Mammary microvascular endothelial cell (primary cell): ENCODE results near the gene SEBOX. TPM values are rescaled to one million over a fixed set of nuclear protein-coding genes. Genes with fewer than 3 reads are reported as not detected.

Experiments
- total RNA-seq: library from RNA; depleted of rRNA; stranded (reverse); fragments of >200 nt; gene quantifications from 2 replicates; pipeline ENCODE4 v1.2.3, GENCODE V29; 2015

The SEBOX gene, protein sequence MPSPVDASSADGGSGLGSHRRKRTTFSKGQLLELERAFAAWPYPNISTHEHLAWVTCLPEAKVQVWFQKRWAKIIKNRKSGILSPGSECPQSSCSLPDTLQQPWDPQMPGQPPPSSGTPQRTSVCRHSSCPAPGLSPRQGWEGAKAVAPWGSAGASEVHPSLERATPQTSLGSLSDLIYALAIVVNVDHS
- not detected in 2 replicates for total RNA-seq

DNA sequence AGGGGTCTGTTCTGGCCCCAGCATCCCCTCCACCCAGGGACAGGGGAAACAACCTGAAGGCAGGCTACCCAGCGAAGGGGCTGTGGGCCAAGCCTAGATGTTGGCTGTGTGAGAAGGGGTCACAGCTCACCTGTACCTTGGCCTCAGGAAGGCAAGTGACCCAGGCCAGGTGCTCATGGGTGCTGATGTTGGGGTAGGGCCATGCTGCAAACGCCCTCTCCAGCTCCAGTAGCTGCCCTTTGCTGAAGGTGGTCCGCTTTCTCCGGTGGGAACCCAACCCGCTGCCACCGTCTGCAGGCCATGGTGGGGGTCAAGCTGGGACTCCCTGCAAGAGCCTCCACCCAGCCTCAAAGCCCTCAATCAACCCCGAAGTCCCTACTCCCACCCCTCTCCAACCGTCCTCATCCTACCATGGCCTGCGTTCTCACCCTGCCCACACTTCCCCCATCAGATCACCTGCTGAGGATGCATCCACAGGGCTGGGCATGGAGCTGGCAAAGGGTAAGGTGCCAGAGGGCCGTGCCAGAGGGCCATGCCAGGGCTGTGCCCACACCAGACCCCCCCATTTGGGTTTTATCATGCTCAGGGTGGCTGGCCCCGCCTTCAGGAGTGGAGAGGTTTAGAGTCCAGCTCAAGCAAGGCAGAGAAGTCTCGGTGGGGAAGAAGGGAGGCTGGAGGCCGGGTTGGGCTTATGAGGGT lies at the start of gene SEBOX:
TSS of gene SEBOX (minus strand) at position 535 of the 699 bp plus-strand sequence. CDS start at position 487, 48 bp downstream.

DNA sequence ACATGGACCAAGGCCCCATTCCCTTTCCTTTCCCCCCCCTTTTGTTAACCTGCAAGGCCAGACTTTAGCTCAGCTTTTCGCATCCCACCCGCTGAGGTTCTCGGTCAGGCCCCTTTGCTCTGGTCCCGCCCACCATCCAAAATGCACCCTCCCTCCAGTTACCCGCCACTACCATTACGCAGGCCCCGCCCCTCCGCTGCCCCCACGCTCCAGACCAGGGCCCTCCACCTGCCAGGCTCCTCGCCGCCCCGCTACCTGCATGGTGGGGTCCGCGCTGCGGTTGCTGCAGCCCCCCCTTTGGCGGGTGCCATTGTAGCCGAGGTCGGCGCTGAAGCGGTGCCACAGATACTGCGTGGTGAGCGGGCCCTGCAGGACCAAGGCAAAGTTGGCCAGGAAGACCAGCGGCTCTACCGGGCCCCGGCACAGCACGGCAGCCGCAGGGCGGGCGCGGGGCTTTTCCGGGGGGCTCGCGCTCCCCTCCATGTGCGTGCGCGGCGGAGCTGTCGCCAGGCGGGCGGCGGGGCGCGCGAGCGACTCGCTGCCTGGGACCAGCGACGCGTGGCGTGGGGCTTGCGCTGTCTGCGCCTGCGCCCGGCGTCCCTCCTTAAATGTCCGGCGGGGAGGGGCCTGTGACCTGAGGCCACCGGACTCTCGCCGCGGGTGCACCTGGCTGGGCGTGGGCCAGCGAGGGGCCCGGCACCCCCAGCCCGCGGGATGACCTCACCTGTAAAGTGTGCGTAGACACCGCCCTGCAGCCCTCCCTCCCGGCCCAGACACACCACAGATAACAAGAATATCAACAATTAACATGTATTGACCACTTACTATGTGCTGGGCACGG lies 40.9 kb upstream of the SEBOX start, which contains the start of gene SLC46A1:
TSS of gene SLC46A1 (minus strand) at position 581 of the 841 bp plus-strand sequence. CDS start at position 483, 98 bp downstream.

DNA sequence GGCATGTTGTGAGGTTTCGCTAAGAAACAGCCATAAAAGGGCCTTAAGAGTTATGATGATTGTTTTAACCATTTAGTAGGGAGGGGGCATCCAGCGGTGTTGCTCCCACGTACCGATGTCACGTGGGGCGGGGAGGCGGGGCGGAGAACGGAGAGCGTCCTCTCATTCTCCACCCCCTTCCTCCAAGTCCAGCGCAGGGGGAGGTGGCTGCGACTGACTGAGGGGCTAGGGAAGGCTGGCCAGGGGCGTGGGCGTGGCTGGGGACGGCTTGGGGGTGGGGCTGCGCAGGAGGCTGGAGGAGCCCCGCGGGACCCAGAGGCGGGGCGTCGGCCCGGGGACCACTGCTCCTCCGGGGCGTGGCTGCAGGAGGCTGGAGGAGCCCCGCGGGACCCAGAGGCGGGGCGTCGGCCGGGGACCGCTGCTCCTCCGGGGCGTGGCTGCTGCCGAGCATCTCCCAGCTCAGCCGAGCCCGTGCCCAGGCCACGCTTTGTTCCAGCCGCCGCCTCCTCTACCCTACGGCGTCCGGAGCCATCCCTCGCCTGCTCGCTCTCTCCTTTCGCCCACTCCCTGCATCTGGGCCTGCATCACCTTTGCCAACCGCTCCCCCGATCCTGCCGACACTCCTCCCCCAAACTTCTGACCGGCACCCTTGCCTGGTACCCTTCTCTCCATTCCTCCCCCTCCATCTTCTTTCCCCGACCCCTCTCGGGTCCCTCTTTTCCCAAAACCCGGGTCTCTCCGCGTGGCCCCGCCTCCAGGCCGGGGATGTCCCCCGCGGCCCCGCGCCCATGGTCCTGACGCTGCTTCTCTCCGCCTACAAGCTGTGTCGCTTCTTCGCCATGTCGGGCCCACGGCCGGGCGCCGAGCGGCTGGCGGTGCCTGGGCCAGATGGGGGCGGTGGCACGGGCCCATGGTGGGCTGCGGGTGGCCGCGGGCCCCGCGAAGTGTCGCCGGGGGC lies 6.5 kb upstream of the SEBOX start, which contains the start of gene SARM1:
TSS of gene SARM1 (plus strand) at position 450 of the 958 bp plus-strand sequence. CDS start at position 789, 339 bp downstream.

DNA sequence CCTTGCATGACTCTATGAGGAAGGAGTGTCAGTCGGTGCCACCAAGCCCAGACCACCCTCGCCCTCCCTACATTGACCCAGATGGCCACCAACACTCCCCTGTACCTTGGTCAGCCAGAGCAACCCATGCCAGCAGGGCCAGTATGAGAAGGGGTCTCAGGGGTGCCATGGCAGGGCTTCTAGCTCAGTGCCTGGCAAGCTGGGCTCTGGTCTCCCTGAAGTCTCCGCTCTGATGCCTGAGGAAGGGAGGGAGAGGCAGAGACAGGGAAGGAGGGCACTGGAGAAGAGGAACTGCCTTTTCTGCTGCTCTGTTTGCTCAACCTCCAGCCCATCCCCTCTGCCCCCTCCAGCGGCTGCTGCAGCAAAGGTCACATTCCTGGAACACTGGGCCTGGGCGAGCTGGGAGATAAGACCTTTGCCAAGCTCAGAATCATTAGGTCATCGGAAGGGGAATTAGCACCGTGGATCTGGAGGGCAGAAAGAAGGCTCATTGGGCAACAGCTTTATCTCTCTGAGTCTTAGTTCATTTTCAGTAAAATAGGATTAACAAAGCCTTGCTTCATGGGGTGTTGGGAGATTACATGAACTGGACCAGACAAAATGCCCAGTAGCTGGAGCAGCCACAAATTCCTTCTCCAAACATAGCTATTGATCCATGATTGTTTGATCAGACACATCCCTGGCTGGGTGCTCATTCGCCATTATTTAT lies 5.2 kb upstream of the SEBOX start, which contains the start of gene VTN:
TSS of gene VTN (minus strand) at position 273 of the 709 bp plus-strand sequence. CDS start at position 169, 104 bp downstream.

DNA sequence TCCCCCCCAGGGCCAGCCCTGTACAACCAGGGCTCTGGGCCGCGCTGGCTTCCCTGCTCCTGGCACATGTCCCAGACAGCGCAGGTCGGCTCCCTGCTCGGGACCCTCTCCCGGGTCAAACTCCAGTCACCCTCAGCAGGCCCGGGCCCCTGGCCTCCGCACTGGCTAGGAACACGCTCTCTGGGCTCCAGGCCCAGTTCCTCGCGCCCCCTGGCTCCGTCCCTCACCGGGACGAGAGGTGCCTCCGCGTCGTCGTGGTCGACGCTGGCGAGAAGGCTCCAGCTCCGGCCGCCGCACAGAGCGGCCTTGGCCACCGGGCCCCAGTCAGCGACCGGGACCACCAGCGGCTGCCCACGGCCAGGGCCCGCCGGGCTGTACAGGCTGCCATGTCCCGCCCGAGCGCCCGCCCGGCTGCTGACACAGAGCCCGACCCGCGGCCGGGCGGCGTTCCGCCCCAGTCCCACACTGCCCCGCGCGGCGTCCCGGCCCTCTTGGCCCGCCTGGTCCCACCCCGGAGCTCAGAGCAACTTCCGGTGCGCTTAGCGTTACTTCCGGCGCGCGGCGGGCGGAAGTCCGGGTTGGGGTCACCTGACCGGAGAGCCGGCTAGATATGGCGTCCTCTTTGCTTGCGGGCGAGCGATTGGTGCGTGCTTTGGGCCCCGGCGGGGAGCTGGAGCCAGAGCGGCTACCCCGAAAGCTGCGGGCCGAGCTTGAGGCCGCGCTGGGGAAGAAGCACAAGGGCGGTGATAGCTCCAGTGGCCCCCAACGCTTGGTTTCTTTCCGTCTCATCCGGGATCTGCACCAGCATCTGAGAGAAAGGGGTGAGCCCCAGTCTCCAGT lies 7.7 kb downstream of the SEBOX start, which contains the start of gene POLDIP2:
TSS of gene POLDIP2 (minus strand) at position 467 of the 840 bp plus-strand sequence. CDS start at position 388, 79 bp downstream.

DNA sequence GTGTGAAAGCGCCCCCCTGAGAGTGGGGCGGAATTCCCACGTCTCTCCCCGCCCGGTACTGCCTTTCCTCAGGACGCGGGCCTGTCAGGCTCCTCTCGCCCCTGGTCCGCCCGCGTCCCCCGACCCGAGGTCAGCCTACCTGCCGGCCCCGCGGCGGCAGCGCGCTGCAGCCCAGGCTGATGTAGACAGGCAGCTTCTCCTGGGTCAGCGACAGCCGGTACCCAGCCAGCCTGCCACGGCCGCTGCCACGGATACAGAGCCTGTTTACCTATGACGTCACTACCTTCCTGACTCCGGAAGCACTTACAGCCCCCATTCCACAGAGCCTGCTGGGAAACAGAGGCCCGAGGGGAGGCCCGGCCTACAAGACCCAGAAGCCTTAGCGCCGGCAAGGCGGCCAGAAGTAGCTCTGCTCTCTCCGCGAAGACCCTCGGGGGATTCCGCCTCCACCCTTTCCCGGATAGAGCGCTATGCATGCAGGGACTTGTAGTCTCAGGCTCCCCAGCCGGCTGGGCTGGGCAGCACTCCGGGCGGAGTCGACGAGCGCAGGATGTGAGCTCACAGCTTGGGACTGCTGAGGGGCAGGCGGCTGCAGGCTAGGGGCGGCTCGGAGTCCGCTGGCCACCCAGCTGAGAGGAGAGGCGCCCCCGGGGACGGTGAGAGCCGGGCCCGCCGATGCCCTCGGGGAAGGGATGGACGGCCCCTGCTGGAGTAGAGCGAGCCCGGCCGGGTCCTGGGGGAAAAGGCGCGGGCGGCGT lies 29.6 kb downstream of the SEBOX start, which contains the start of the genes IFT20 and TNFAIP1:
TSS of gene IFT20 (minus strand) at position 272 of the 758 bp plus-strand sequence. CDS start 3,487 bp downstream, outside the sequence.
TSS of gene TNFAIP1 (plus strand) at position 561 of the 758 bp plus-strand sequence. CDS start 3,761 bp downstream, outside the sequence.

DNA sequence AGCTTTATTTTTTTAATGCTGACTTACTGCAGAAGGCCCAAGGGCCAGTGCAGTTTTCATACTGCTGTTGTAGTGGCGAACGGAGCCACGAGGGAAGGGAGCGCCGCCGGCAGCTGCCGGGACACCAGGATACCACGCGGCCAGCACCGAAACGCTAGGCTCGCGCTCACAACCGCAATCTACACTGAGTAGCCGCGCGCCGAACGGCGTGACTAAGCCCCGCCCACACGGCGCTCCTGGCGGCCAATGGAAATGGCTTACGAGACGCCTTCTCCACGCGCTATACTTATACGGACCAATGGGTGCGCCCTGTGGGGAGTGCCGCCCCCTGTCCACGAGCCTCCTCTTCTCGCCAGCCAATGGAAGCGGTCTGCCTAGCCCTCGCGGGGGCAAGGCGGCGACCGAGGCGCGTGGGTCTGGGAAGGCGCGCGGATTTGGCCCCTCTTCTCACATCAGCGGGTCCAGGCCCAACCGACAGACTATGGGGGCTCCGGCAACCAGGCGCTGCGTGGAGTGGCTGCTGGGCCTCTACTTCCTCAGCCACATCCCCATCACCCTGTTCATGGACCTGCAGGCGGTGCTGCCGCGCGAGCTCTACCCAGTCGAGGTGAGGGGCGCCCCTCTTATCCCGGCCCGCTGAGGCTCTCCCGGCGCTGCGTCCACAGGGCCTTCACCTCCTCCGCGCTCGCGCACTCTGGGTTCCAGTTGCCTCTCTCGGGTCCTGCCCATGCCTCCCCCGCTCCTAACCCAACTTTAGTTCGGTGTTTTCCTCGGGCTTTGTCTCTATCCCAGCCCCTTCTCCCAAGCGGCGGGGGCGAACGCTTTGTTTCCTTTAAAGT lies 46.0 kb downstream of the SEBOX start, which contains the start of gene TMEM97:
TSS of gene TMEM97 (plus strand) at position 442 of the 839 bp plus-strand sequence. CDS start at position 482, 40 bp downstream.

Other genes starting within 250 kb of the SEBOX start
- gene TMEM97, start 46.0 kb downstream of the SEBOX start, total RNA-seq, result 18.5 and 21.3 TPM in 2 replicates
- gene IFT20, start 29.7 kb downstream of the SEBOX start, total RNA-seq, result 32.2 and 38.3 TPM in 2 replicates
- 83.7 and 86.3 TPM in 2 replicates for gene TNFAIP1, start 29.4 kb downstream of the SEBOX start, total RNA-seq
- 98.7 and 116 TPM in 2 replicates for gene POLDIP2, start 7.7 kb downstream of the SEBOX start, total RNA-seq
- gene VTN, start 5.1 kb upstream of the SEBOX start, total RNA-seq, result 0.07 TPM in 1 of 2 replicates, not detected in the other
- 4.5 and 5.5 TPM in 2 replicates for gene SARM1, start 6.5 kb upstream of the SEBOX start, total RNA-seq
- 4.1 and 4.2 TPM in 2 replicates for gene SLC46A1, start 41.0 kb upstream of the SEBOX start, total RNA-seq
- not detected in 2 replicates for gene SLC13A2, start 108.4 kb upstream of the SEBOX start, total RNA-seq
- gene FOXN1, start 141.1 kb upstream of the SEBOX start, total RNA-seq, result not detected in 2 replicates
- 29.5 and 30.2 TPM in 2 replicates for gene UNC119, start 187.4 kb upstream of the SEBOX start, total RNA-seq
- 55.2 and 64.4 TPM in 2 replicates for gene PIGS, start 206.3 kb upstream of the SEBOX start, total RNA-seq
- gene ALDOC, start 211.7 kb upstream of the SEBOX start, total RNA-seq, result 9.1 and 12.3 TPM in 2 replicates
- gene SPAG5, start 233.8 kb upstream of the SEBOX start, total RNA-seq, result 49.6 and 54.7 TPM in 2 replicates
- gene RSKR, start 249.0 kb upstream of the SEBOX start, total RNA-seq, result 1.5 and 2.5 TPM in 2 replicates